Astrocyte of the spinal cord (primary cell): ENCODE data around the gene PWWP2B.

Experiments
- DNase-seq: peaks from one replicate; pipeline ENCODE4 v3.0.0; 2011; ENCODE audit warnings: low read depth, low spot score
- H3K4me3 ChIP-seq: 2 replicates; pipeline ENCODE4 v1.5.1; 2011; ENCODE audit warnings: low read depth, mild to moderate bottlenecking, low read length, moderate library complexity
- in situ Hi-C: cut with HindIII; loops from 2 replicates; pipeline ENCODE4 v1.10.0; 2017; ENCODE audit warnings: low sequenced_read_pairs
- TF ChIP-seq, protein P1 (sequence below): IDR thresholded peaks from 2 replicates; pipeline ENCODE4 v1.5.1; 2012; ENCODE audit warnings: low read depth, mild to moderate bottlenecking, low read length, inconsistent platforms

Gene PWWP2B

GRCh38 chr10:132406181-132406580, 9.2 kb downstream of the PWWP2B start:
- in situ Hi-C loops, result no loop called here
- H3K4me3 ChIP-seq, result no peak overlapping the region
- no peak for DNase-seq
- TF ChIP-seq, protein P1, sequence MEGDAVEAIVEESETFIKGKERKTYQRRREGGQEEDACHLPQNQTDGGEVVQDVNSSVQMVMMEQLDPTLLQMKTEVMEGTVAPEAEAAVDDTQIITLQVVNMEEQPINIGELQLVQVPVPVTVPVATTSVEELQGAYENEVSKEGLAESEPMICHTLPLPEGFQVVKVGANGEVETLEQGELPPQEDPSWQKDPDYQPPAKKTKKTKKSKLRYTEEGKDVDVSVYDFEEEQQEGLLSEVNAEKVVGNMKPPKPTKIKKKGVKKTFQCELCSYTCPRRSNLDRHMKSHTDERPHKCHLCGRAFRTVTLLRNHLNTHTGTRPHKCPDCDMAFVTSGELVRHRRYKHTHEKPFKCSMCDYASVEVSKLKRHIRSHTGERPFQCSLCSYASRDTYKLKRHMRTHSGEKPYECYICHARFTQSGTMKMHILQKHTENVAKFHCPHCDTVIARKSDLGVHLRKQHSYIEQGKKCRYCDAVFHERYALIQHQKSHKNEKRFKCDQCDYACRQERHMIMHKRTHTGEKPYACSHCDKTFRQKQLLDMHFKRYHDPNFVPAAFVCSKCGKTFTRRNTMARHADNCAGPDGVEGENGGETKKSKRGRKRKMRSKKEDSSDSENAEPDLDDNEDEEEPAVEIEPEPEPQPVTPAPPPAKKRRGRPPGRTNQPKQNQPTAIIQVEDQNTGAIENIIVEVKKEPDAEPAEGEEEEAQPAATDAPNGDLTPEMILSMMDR, result no peak

DNA sequence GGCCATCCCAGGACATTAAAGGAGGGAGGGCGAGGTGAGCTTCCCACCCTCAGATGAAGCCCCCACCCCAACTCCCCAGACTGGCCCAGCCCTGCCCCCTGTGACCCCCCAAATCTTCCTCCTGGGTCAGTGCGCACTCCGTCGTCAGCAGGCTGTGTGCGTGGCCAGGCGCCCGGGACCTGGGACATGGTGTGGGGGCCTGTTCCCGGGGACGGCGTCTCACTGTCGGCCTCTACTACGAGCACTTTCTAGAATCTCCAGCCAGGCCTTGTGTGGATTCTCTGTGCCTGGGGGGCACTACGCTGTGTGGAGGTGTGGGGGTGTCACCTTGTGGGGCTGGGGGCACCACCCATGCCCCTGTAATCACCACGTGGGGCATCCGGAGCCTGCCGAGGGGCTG, 9.8 kb downstream of the PWWP2B start:
- H3K4me3 ChIP-seq, result no peak overlapping the region
- DNase-seq, result no peak
- in situ Hi-C loops, result no loop called here
- TF ChIP-seq, protein P1, result no peak

- no peak overlapping the region for H3K4me3 ChIP-seq
- TF ChIP-seq, protein P1, result no peak
- no peak for DNase-seq
- in situ Hi-C loops, result no loop called here
Measured at GRCh38 chr10:132407243-132407746, 10.3 kb downstream of the PWWP2B start.

DNA sequence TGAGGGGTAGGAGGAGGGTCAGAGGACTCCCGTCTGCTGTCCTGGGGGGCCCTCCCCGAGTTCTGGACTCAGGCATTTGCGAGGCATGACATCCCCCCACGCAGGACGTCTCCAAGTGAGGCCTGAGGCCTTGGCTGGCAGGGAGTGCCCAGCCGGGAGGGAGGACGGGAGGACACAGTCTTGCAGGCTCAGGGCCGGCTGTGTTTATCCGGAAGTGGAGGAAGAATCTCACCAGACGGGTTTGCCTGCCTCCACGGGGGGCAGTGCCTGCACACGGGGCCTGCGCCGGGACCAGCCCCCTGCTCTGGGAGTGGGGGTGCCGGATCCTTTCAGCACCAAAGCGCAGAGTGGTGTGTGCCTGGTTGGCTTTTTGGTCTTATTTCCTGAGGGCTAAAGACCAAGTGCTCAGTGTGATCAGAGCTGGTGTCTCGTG, 10.9 kb downstream of the PWWP2B start:
- in situ Hi-C loops, result no loop called here
- H3K4me3 ChIP-seq, result no peak overlapping the region
- TF ChIP-seq, protein P1, result no peak
- DNase-seq, result peak; percentile 32

DNA sequence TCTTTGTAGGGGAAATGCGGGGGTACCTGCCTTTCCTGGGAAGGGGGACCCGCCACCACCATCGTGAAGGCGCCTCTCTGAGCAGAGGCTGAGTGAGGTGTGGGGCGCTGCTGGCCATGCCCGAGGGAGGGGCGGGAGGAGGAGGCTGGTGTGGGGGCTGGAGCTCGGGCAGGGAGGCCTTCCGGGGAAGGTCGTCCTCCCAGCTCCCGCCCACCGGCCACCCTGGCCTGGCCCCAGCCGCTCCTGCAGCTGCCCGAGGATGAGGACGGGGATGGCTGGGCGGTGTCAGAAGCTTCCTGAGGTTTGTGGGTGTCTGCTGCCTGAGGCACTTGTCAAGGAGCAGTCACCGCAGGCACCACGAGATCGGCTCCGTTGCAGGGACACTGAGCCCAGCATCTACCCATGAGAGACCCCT, 11.4 kb downstream of the PWWP2B start:
- in situ Hi-C loops, result no loop called here
- no peak overlapping the region for H3K4me3 ChIP-seq
- no peak for DNase-seq
- TF ChIP-seq, protein P1, result no peak

DNA sequence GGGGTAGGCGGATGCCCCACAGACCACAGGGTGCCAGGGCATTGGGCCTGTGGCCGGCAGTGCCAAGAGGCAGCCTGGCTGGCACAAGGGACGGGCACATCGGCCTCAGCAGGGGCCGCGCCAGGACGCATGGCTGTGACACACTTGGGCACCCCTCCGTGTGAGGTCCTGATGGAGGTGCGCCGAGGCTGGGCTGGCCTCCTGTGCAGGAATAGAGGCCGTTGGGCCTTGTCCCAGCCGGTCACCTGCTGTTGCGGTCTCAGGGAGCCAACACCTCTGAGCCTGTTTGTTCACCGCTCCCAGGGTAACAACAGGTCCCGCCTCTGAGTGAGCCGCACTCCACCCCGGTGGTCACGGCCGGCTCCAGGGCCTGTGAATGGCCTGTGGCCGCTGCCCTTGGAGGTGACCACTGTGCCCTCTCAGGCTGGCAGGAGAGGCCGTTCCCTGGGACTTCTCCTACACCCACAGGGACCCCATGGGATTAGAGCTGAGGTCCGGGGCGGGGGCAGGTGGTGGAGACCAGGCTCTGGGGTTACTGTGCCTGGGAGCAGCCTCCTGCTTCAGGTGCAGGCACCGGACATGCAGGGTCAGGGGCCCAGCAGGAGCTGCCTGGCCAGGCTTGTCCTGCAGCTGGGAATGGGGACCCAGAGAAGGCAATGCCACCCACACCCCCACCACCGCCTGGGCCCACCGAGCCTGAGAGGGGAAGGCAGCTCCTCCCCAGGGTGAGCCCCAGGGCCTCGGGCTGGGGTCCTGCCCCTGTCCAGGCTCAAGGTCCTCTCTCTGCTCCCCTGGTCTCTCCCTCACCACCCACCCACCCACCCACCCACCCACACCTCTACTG, 12.0 kb downstream of the PWWP2B start:
- no peak overlapping the region for H3K4me3 ChIP-seq
- TF ChIP-seq, protein P1, result no peak
- in situ Hi-C loops, result no loop called here
- no peak for DNase-seq
